HG03139 (cell line): Measurements from ENCODE around the gene OSCP1.
"Not testable (repeated sequence)": the region's sequence is repeated elsewhere in the genome, so short reads cannot be mapped to it uniquely, and the experiment has no call there.

Source experiments
- ATAC-seq: cut with Tn5 transposase; IDR thresholded peaks from one replicate; pipeline ENCODE4 v1.9.1; 2021; ENCODE audit not compliant: unreplicated experiment

The OSCP1 gene, protein sequence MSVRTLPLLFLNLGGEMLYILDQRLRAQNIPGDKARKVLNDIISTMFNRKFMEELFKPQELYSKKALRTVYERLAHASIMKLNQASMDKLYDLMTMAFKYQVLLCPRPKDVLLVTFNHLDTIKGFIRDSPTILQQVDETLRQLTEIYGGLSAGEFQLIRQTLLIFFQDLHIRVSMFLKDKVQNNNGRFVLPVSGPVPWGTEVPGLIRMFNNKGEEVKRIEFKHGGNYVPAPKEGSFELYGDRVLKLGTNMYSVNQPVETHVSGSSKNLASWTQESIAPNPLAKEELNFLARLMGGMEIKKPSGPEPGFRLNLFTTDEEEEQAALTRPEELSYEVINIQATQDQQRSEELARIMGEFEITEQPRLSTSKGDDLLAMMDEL

DNA sequence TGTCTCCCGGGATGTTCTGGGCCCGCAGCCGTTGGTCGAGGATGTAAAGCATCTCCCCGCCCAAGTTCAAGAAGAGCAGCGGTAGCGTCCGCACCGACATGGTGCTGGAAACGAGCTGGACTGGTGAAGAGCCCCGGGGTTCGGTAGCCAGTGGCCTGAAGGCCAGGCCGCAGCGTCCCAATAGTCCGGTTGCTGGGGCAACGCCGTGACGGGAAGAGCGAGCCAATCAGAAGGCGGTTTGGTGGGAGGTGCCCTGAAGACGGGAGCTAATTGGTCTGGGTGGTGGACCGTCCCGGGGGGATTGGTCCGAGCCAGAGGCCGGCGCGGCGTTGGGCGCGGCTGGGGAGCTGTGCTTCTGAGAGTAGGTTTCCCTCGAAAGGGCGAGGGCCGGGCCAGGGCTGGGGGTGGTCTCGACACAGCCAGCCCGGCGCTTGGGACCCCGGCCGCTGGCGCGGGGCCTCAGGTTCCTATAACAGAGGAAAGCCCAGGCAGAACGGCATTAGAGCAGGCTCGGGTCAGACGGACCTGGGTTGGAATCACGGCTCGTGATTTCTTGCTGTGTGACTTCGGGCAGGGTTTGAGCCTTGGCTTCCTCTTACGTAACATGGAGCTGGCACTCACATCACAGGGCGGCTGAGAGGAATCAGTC is at the start of gene OSCP1:
OSCP1 (minus strand) TSS at position 182 of the 649 bp plus-strand sequence; CDS start at position 100, 82 bp downstream.
- peak; percentile 95 for ATAC-seq

- no peak for ATAC-seq
Measured at GRCh38 chr1:36497207-36497606, 47.0 kb upstream of the OSCP1 start.

- no peak for ATAC-seq
Measured at GRCh38 chr1:36494971-36495370, 44.7 kb upstream of the OSCP1 start.

- no peak for ATAC-seq
Measured at GRCh38 chr1:36493524-36493923, 43.3 kb upstream of the OSCP1 start.

DNA sequence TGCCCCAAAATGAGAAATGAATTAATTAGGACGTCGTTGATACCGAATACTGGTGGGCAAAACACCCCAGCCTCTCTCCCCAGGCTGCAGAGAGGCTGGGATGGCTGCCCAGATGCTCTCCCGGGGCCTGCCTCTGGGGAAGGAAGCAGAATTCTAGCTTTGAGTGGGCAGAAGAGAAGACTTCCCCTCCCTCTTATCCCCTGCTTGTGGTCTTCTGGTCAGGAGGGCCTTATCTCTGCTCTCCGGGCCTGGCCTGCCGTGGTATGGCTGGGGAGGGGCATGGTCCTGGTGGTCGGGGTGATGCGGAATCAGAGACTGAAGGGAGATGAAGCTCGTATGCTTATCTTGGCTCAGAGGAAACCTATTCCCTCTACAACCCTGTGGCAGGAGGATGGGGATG is 42.2 kb upstream of the OSCP1 start:
- ATAC-seq, result no peak

DNA sequence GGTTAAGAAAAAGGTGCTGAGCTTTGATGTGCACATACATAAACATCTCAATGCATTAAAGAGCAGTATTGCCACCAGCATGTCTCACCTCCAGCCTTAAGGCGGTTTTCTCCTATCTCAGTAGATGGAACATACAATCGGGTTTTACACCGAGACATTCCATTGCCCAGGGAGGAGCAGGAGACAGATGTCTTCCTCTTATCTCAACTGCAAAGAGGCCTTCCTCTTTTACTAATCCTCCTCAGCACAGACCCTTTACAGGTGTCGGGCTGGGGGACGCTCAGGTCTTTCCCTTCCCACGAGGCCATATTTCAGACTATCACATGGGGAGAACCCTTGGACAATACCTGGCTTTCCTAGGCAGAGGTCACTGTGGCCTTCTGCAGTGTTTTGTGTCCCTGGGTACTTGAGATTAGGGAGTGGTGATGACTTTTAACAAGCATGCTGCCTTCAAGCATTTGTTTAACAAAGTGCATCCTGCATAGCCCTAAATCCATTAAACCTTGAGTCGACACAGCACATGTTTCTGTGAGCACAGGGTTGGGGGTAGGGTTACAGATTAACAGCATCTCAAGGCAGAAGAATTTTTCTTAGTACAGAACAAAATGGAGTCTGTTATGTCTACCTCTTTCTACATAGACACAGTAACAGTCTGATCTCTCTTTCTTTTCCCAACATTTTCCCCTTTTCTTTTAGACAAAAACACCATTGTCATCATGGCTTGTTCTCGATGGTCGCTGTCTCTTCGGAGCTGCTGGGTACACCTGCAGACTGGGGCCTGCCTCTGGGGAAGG is 39.2 kb upstream of the OSCP1 start:
- not testable (repeated sequence) for ATAC-seq

GRCh38 chr1:36487906-36488305 is 37.7 kb upstream of the OSCP1 start:
- ATAC-seq, result no peak

- ATAC-seq, result not testable (repeated sequence)
Measured at GRCh38 chr1:36487336-36487725, 37.1 kb upstream of the OSCP1 start.

DNA sequence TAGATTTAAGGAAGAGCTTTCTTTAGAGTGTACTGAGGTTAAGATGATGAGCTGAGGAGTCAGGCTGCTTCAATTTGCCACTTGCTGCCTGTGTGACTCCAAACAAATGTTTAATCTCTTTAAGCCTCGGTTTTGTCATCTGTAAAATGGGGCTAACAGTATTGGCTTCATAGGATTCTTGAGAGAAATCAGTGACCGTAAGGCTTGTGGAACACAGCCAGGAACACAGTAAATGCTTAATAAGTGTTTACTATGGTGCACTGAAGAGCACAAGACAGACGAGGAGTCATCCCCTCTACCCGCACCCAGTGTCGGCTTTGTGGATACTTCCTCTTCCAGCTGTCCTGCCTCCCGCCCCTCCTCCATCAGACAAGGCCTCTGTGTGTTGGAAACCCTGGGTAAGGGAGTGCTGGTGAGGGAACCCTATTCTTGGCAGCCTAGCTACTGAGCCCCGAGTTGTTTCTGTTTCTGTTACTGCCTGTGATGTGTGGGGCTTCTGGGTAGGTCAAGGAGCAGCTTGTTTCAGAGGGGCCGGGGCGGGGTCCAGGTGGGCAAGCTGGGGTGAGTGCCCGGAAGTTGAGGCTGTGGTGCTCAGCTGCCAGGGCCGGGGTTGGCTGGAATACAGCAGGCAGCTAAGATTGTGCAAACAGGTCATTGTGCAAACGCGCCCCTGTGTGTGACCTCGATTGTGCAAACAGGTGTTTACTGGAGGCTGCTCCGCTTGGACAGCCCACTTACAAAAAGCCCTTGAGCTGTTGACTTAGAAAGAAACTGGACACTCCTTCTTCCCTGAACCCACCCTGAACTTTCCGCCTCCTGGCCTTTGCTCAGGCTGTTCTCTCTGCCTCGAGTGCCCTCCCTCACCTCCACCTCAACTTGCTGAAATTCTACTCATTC is 36.4 kb upstream of the OSCP1 start:
- ATAC-seq, result no peak

DNA sequence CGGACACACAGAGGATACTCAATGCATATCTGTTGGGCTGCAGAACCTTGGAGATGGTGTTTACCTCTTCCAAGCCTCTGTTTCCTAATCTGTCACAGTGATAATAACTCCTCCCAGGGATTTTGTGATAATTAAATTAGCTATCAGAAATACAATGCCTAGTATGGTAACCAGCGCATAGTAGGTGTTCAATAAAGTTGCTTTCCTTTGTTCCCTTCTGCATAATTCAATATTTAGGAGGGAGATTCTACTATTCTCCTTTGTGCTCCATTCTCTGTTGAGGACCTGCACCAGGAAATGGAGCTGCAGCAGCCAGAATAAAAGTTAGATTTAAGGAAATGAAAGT is 35.8 kb upstream of the OSCP1 start:
- no peak for ATAC-seq

DNA sequence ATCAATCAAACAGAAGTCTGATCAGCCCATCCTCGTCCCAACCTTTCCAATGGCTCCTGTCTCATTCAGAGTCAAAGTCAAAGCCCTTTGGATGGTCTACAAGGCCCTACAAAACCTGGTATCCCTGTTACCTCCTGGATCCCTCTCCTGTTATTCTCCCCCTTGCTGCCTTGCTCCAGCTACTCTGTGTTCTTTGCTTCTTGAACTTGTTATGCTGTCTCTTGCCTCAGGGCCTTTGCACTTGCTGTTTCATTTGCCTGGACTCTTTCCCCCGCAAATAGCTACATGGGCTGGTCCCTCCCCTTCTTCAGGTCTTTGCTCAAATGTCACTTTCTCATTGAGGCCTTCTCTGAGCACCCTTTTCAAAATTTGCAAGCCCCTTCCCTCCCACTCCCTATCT is 33.8 kb upstream of the OSCP1 start:
- no peak for ATAC-seq

DNA sequence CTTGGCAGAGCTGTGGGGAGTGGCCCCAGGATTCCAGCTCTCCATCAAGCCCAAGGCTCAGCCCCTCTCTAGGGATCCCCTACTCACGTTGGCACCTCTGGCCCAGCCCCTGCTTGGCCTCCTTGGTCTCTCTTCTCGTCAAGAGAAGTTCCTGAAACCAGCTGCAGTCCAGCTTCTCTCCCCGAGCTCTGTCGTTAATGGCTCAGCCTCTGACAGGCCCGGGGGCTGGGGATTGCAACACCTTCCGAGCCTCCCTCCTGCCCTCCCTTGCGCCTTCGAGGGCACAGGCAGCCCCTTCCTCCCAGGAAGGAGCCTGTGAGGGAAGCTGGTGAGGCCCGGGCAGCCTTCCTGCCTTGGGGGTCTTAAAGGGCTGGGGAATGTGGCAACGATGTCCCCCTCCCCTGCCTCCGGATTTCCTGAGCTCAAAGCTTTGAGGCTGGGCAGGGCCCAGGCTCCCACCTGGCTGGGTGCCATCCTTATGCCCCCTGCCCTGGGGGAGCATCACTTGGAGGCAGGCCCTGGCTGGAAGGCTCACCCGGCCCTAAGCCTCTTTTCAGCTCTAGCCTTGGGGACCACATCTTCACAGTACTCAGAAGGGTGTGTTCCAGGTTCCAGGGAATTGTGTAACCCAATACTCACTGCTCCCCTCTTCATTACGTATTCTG is 32.6 kb upstream of the OSCP1 start, which contains the start of gene CSF3R:
CSF3R (minus strand) TSS at position 190 of the 665 bp plus-strand sequence. CDS start 3,417 bp downstream, outside the sequence.
- ATAC-seq, result no peak

DNA sequence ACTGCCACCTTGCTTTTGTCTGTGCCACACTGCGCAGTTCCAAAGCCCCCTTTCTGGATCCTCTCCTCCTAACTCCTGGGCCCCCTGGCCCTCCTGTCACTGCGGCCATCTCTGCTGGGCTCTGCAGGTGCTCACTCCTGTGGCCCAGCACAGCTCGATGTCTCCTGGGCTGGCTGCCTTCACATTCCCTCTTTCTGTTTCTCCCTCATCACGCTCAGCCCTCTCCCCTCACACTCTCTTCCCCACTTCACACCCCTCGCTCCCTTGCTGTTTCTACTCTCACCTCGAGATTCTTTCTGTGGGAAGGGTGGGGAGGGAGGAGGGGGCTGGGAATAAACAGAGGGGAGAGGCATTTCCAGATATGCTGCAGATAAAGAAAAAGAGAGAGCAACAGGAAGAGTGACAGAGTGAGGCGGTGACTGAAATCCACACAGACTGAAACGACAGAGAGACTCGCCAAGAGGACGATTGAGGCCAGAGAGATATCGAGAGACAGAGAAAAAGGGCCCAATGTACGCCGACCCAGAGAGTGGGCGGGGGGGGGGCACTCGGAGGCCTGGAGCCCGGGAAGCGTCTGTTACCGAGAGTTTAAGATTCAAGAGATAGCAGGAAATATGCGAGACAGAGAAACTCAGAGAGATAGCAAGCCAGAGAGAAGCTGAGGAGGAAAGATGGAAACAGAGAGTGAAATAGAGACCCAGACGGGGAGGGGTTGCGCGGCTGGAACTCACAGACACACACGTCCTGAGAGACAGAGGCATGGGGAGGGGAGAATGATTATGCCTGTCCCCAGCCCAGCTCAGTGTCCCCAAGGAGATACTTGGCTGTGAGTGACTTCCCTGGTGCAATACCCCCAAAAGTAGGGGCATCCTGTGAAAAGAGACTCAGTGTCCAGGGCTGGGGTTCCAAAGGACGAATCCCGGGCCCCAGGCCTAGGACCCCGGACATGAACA is 31.8 kb upstream of the OSCP1 start:
- ATAC-seq, result no peak

DNA sequence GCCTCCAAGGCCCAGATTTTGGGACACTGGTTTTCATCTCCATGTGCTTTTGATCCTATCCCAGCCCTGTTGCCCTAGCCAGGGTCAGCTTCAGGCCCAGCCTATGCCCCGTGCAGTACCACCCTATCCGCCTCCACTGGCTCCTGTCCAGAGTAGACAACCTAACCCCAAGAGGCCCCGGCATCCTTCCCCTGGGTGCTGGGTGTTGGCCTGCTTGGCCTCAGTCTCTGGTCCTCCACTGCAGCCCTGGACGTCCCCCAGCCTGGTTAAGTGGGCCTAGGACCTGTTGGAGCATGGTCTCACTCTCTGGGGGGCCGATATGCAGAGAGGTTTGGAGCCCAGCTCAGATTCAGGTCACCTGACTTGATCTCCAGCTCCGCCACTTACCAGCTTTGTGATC is 30.8 kb upstream of the OSCP1 start:
- ATAC-seq, result no peak

DNA sequence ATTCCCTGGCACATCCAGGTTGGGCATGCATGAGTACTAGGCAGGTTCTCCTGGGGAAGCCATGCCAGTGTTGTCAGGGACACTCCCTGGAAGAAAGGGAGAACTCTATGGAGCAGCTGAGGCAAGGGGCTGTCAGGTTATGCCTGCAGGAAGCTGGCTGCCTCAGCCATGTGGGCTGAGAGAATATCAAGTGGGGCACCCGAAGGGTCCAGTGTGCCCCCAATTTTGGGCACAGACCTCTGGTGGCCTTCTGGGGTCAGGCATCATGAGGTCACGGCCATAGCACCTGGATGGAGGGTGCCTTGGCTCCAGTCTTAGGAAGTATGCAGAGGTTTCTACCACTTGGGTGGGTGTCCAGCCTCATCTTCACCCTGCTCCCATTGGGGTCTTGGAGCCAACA is 29.9 kb upstream of the OSCP1 start:
- no peak for ATAC-seq

- no peak for ATAC-seq
Measured at GRCh38 chr1:36479505-36480051, 29.3 kb upstream of the OSCP1 start.

GRCh38 chr1:36477615-36478014 is 27.4 kb upstream of the OSCP1 start:
- ATAC-seq, result not testable (repeated sequence)

- no peak for ATAC-seq
Measured at GRCh38 chr1:36476945-36477344, 26.7 kb upstream of the OSCP1 start.
